Skeletal muscle cell (primary cell): ENCODE measurements around the gene EMILIN3.
"Not testable (repeated sequence)": the region's sequence is repeated elsewhere in the genome, so short reads cannot be mapped to it uniquely, and the experiment has no call there.

Experiments
- DNase-seq: peaks from one replicate; pipeline ENCODE4 v3.0.0-alpha.2; 2010; ENCODE audit warnings: low read depth
- H3K4me3 ChIP-seq: 2 replicates; pipeline ENCODE4 v1.5.1; 2011; ENCODE audit warnings: low read depth, mild to moderate bottlenecking, control low read depth, low read length, moderate library complexity

EMILIN3 gene

DNA sequence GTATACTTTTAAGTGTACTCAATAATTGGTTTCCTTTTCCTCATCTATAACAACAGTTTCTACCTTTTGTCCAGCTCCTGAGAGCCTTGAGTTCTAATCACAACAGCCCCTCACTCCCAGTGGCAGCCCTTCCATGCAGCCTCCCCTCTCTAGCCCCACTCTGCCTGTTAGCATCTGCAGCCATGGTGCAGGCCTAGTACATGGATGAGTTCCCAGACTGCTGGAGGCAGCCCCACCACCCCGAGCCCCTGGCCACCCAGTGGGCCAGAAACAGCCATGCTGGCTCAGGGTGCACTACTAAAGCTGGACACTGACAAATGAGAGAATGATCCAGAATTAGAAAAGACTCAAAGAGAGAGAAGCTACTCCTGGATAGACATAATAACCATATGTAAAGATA is 35.7 kb downstream of the EMILIN3 start:
- no peak for DNase-seq

DNA sequence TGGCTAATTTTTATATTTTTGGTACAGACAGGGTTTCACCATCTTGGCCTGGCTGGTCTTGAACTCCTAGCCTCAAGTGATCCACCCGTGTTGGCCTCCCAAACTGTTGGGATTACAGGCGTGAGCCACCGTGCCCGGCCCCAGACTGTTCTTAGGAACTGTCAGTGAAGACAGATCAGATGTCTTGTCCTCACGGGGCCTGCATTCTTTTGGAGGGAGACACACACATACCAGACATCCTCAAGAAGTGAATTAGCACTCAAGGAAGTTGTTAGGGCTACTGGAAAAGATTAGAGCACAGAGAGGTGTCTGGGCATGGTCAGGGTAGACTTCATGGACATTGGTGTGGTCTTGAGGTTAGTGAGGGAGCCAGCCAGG is 36.3 kb downstream of the EMILIN3 start:
- no peak overlapping the region for H3K4me3 ChIP-seq
- no peak for DNase-seq

More for the DNA sequence above, 35.7 kb downstream of the EMILIN3 start:
- H3K4me3 ChIP-seq = no peak overlapping the region

DNA sequence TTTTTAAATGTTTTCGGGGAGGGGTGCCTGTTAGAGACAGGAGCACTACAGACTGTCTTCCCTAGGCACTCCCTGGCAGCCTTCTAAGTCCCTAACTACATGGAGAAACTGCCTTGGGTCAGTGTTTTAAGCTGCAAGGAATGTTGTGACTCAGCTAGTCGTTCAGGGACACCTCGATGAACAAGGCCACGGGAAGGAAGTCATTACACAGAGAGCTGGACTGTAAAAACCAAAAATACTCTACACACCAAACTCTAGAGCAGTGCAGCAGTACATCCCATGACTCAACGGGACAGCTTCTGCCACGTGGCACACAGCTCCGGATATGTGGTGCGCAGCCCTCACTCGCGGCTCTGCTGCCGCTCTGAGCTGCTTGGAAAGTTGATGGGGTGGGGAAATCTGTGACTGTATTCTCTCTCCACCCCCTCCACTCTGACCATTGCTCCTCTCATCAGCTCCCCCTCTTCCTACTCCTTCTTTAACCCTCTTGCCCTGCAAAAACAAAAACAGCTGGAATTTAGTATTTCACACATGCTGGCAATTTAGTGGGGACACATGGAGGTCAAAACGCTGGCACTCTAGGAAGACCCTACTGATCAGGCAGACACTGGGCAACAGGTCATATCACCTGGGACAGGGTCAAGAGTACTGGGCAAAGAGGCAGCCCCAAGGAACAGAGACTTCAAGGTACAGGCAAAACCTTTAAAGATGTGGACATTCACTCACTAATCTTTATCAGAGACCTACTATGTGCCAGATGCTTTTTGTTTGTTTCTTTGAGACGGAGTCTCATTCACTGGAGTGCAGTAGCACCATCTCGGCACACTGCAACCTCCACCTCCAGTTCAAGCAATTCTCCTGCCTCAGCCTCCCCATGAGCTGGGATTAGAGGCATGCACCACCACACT is 36.9 kb downstream of the EMILIN3 start:
- no peak overlapping the region for H3K4me3 ChIP-seq
- peak; percentile 98 for DNase-seq

DNA sequence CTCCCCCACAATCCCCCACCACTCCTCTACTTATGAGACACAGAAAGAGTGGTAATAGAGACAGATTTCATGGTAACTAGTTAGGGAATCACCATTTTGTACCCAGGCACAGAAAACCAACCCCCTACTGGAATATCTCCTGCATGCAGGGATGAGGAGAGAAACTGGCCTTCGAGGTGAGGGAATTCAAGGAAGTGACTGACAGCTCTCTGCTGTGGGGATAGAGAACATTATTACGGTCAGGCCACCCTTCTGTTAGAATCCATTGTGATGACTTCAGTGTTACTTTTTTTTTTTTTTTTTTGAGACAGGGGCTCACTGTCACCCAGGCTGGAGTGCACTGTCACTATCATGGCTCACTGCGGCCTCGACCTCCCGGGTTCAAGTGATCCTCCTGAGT is 39.4 kb downstream of the EMILIN3 start:
- no peak overlapping the region for H3K4me3 ChIP-seq
- DNase-seq = no peak

DNA sequence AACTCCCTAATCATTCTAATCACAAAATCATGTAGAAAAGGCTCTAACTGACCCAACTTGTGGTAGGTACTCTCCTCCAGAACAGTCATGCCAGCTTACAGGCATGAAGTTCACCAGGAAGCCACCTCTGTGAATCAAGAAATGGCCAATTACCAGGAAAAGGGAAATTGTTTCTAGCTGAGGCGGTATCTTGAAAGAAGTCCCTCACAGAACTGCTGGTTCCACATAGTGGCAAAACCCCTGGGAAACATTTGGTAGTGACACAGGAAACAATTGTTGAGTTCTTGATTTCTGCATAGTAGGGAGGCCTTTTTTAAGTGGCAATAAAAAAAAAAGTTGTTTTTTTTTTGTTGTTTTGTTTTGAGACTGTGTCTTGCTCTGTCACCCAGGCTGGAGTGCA is 45.6 kb downstream of the EMILIN3 start:
- no peak overlapping the region for H3K4me3 ChIP-seq
- no peak for DNase-seq

DNA sequence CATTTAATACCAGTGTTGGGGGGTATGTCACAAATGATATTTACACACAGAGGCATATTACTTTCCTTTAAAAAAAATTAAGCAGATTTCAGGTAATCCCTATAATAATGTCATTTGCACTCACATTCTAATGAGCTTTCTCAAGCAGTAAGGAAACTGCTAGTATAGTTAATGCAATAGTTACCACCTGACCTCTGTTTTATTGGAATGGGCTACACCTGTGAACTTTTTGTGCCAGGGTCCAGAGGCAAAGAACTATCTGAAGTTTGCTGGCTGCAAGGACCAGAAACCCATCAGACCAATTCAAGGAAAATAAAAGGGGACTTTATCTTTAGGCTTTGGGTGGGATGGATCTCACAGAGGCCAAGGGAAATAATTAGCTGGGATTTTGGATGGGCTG is 46.2 kb downstream of the EMILIN3 start:
- no peak overlapping the region for H3K4me3 ChIP-seq
- no peak for DNase-seq

DNA sequence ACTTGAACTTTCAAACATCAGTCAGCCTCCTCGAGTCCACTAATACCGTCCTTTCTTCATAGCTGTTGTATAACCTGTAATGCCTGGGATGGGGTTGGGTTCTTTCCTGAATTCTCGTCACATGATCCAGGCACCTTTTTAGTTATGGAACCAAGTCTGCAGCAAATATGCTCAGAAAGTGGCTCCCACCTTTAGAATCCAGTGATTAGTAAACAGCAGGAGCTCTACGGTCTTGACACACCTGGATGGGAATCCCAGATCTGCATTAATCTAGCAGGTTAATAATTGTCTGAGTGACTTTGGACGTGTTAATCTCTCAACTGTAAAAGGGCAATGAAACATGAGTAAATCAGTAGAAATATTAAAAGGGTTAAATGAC is 48.4 kb downstream of the EMILIN3 start:
- H3K4me3 ChIP-seq = peak overlapping the region; percentile 72
- DNase-seq = no peak

DNA sequence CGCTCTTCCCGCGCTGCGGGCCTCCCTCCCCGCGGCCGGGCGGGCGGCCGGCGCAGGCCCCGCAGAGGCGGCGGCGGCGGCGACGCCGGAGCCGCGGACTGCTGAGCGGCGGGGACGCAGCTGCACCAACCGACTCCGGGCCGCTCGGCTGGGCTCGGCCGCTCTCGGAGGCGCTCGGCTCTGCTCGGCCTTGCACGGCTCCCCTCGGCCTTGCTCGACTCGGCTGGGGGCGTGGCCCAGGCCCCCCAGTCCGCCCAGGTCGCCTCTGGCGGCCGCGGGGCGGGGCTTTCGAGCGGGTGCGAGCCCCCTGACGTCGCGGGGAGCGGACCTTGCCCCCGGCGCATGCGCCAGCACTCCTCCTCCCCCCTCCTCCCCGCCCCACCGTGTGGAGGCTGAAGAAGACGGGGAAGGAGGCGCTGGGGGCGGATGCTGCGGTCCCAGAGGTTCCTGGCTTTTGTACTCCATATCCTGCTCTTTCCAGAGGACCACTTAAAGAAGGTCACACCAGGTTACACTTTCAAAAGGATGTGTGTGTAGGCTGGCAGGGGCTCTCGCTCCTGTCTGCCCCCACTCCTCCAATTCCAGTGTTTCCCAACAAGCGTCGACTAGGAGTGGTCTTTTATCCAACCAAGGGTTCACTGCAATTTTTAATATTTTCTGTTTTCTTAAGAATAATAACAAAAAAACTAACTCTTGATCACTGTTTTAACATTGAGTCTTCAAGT is 48.9 kb downstream of the EMILIN3 start, which contains the start of gene ZHX3:
ZHX3 (minus strand) TSS at position 186 of the 725 bp plus-strand sequence. CDS start 112,815 bp downstream, outside the sequence.
- peak within 1 kb of the TSS; percentile 72 for H3K4me3 ChIP-seq
- DNase-seq = peak; percentile 87

DNA sequence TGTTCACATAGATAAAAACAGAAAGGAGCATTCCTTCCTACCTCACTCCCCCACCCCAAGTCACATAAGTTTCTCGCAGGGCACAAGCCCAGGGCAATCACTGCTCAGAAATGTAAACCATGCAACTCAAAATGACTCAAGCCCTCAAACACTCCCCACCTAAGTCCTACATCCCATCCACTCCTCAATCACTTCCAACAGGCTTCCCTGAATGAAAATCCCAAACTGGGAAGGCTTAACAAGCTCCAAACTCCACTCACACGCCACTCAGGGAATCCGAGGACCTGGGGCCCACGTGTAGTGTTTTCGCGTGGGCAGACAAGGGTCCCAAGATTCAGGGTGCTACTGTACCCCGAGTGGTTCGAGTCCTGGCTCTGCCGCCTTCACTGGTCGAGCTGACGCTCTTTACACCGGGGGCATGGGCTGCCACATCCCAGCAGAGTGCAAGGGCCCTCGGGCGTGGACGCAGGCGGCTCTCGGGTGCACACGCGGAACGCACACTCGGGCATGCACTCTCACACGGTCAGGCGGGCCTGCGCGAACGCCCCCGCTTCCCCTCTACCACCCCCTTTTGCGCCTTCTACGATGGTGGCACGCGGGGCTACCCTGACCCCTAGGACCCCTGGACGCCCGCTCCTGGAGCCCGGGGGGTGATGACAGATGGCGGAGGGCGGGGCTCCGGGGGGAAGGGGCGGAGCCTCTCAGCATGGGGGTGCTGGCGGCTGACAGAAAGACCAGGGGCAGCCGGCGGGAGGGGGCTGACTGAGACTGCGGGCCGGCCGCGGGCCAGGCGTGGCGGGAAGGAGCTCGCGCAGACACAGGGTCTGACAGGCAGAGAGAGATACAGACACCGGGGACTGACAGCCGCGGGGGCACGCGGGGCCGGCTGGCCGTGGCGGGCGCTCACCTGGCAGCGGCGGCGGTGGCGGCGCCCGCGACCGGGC is 49.7 kb downstream of the EMILIN3 start:
- H3K4me3 ChIP-seq = peak overlapping the region; percentile 72
- no peak for DNase-seq

DNA sequence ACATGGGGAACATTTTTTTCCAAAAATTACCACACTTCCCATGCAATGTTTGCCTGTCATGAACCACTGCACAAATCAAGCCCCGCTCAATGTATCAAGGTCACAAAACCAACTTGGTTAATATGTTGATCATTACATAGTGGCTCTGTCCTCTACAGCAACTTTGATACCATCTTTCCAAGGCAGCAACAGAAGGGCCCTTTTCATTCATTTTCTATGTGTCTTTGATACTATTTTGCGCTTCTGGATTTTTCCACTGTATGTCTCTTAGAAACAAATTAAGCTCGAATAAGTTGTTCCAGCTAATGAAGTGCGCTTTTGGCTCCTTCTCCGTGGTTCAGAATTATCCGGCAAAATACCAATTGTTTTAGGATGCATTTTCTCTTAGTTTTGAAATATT is 50.6 kb downstream of the EMILIN3 start:
- H3K4me3 ChIP-seq = peak overlapping the region; percentile 72

DNA sequence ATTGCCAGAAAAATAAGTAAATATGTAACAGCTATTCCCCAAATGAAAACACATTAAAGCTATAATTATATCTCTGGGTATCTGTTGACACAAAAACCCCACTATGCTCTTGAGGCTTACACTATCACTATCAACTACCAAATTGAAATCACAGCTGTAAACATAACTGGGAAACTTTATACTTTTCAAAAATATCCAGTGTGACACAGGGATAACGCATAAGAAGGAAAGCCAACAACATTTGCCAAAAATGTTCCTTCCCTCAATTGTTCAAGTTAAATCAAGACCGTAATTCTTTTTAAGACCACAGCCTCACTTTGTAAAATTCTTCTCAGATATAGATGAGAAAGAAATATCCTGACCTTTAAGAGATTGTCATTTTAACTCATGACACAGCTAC is 52.2 kb downstream of the EMILIN3 start:
- no peak for DNase-seq
- H3K4me3 ChIP-seq = no peak overlapping the region

More for the DNA sequence above, 50.6 kb downstream of the EMILIN3 start:
- no peak for DNase-seq

DNA sequence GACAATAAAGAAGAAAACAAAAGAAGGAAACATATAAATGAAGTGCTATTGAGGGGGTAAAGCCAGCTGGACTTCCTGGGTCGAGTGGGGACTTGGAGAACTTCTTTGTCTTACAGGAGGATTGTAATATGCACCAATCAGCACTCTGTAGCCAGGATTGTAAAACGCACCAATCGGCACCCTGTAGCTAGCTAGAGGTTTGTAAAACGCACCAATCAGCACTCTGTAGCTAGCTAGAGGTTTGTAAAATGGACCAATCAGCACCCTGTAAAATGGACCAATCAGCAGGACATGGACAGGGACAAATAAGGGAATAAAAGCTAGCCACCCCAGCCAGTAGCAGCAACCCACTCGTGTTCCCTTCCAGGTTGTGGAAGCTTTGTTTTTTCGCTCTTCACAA is 54.6 kb downstream of the EMILIN3 start:
- not testable (repeated sequence) for H3K4me3 ChIP-seq, DNase-seq
